HG03175 (cell line): ENCODE measurements around the gene OVCH2.
"Not testable (repeated sequence)": the region's sequence is repeated elsewhere in the genome, so short reads cannot be mapped to it uniquely, and the experiment has no call there.

Source experiments
- ATAC-seq: cut with Tn5 transposase; IDR thresholded peaks from one replicate; pipeline ENCODE4 v1.9.1; 2021; ENCODE audit warnings: mild to moderate bottlenecking, moderate library complexity; ENCODE audit not compliant: unreplicated experiment

Gene OVCH2

GRCh38 chr11:7672276-7672959 lies 33.9 kb downstream of the OVCH2 start:
- ATAC-seq, result no peak

- ATAC-seq, result peak; percentile 32
Measured at GRCh38 chr11:7671347-7672215, 34.7 kb downstream of the OVCH2 start.

GRCh38 chr11:7670641-7671040 lies 35.6 kb downstream of the OVCH2 start:
- no peak for ATAC-seq

- ATAC-seq, result no peak
Measured at GRCh38 chr11:7668911-7669310, 37.4 kb downstream of the OVCH2 start.

GRCh38 chr11:7668464-7668863 lies 37.8 kb downstream of the OVCH2 start:
- ATAC-seq, result no peak

GRCh38 chr11:7667460-7667859 lies 38.8 kb downstream of the OVCH2 start:
- no peak for ATAC-seq

- no peak for ATAC-seq
Measured at GRCh38 chr11:7666292-7666866, 39.9 kb downstream of the OVCH2 start.

GRCh38 chr11:7665473-7666291 lies 40.6 kb downstream of the OVCH2 start:
- ATAC-seq, result peak; percentile 98

- no peak for ATAC-seq
Measured at GRCh38 chr11:7664867-7665266, 41.4 kb downstream of the OVCH2 start.

- not testable (repeated sequence) for ATAC-seq
Measured at GRCh38 chr11:7663531-7663930, 42.7 kb downstream of the OVCH2 start.

- ATAC-seq, result no peak
Measured at GRCh38 chr11:7657306-7658025, 48.8 kb downstream of the OVCH2 start.

- no peak for ATAC-seq
Measured at GRCh38 chr11:7656704-7657103, 49.6 kb downstream of the OVCH2 start.

GRCh38 chr11:7655253-7656217 lies 50.7 kb downstream of the OVCH2 start:
- ATAC-seq, result no peak

- no peak for ATAC-seq
Measured at GRCh38 chr11:7654195-7654705, 52.0 kb downstream of the OVCH2 start.

- no peak for ATAC-seq
Measured at GRCh38 chr11:7651700-7652099, 54.6 kb downstream of the OVCH2 start.

GRCh38 chr11:7651140-7651551 lies 55.1 kb downstream of the OVCH2 start:
- no peak for ATAC-seq

GRCh38 chr11:7648264-7648663 lies 58.0 kb downstream of the OVCH2 start:
- no peak for ATAC-seq

- no peak for ATAC-seq
Measured at GRCh38 chr11:7646866-7647265, 59.4 kb downstream of the OVCH2 start.

- ATAC-seq, result no peak
Measured at GRCh38 chr11:7645206-7645605, 61.1 kb downstream of the OVCH2 start.
